DND-41 (cell line): ENCODE measurements around the gene GSN.

Experiments used
- ATAC-seq: fragments of 200-7000 bp; cut with Tn5 transposase; 3 replicates; pipeline ENCODE4 v1.9.1; 2021; ENCODE audit warnings: low read depth; ENCODE audit not compliant: insufficient read depth
- DNase-seq: peaks from one replicate; pipeline ENCODE4 v3.0.0-alpha.2; 2020
- H2AFZ ChIP-seq: 2 replicates; pipeline ENCODE4 v1.6.0; 2012; ENCODE audit warnings: low read depth, low read length
- H3K27ac ChIP-seq: 2 replicates; pipeline ENCODE4 v1.5.1; 2012; ENCODE audit warnings: low read length, inconsistent platforms
- H3K27me3 ChIP-seq: fragments of 200-600 bp; sonication (generic); 2 replicates; pipeline ENCODE4 v1.6.0; 2012; ENCODE audit warnings: low read length, mild to moderate bottlenecking, inconsistent platforms; ENCODE audit not compliant: insufficient read depth, poor library complexity
- H3K36me3 ChIP-seq: 2 replicates; pipeline ENCODE4 v1.5.1; 2012; ENCODE audit warnings: low read length, inconsistent platforms; ENCODE audit not compliant: insufficient read depth
- H3K4me1 ChIP-seq: 2 replicates; pipeline ENCODE4 v1.5.1; 2012; ENCODE audit warnings: mild to moderate bottlenecking, low read length; ENCODE audit not compliant: insufficient read depth
- H3K4me2 ChIP-seq: 2 replicates; pipeline ENCODE4 v1.6.0; 2012; ENCODE audit warnings: mild to moderate bottlenecking, moderate library complexity, low read length, inconsistent platforms; ENCODE audit not compliant: insufficient read depth
- H3K4me3 ChIP-seq, 2 experiments: fragments of 200-600 bp in 1 of 2; shearing (Covaris generic) in 1 of 2; 2 replicates each; pipeline ENCODE4 v1.5.1; 2012 to 2016; ENCODE audit warnings: inconsistent platforms in 2 of 2, low read length in 2 of 2, mild to moderate bottlenecking in 2 of 2, low read depth in 1 of 2, moderate library complexity in 1 of 2
- H3K79me2 ChIP-seq: 2 replicates; pipeline ENCODE4 v1.6.0; 2012; ENCODE audit warnings: low read length, inconsistent platforms; ENCODE audit not compliant: insufficient read depth
- H3K9ac ChIP-seq: 2 replicates; pipeline ENCODE4 v1.6.0; 2012; ENCODE audit warnings: low read depth, mild to moderate bottlenecking, inconsistent platforms, low read length, moderate library complexity
- H3K9me3 ChIP-seq: 2 replicates; pipeline ENCODE4 v1.5.1; 2012; ENCODE audit warnings: low read length, moderate library complexity, mild to moderate bottlenecking, inconsistent platforms; ENCODE audit not compliant: insufficient read depth, severe bottlenecking
- H4K20me1 ChIP-seq: 2 replicates; pipeline ENCODE4 v1.6.0; 2012; ENCODE audit warnings: low read length; ENCODE audit not compliant: insufficient read depth
- EZH2 ChIP-seq: IDR thresholded peaks from 3 replicates; pipeline ENCODE4 v1.6.1; 2012; ENCODE audit warnings: borderline replicate concordance, low read depth, mild to moderate bottlenecking, moderate library complexity, low read length, inconsistent platforms; ENCODE audit not compliant: severe bottlenecking
- TF ChIP-seq, protein P1 (sequence below): IDR thresholded peaks from 2 replicates; pipeline ENCODE4 v1.5.1; 2012; ENCODE audit warnings: borderline replicate concordance, low read length, moderate library complexity, mild to moderate bottlenecking; ENCODE audit not compliant: poor library complexity, severe bottlenecking; ENCODE audit errors: extremely low read depth

Gene GSN

DNA sequence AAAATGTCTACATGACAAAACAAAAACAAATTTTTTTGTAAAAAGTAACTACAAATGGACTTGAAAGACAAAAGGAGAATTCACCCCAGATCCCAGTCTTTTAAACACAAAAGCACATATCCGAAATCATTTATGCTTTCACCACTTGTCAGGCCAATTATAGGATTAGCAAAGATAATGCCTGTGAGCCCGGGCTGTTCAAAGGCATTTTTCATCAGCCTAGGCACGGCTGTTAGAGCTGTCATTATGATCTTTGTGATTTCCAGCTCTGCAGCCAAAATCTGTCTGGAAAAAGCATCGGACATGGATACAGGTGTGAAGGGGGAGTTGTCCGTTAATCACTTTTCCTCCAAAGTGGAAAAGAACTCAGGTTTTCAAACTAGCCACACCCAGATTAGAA lies 42.7 kb upstream of the GSN start:
- no peak overlapping the region for H3K4me2 ChIP-seq
- H3K27me3 ChIP-seq = no peaks in the 10 kb centered on the region
- no peaks in the 10 kb centered on the region for H3K4me1 ChIP-seq
- ATAC-seq (no peak), DNase-seq (no peak)
- no peak for TF ChIP-seq EZH2
- TF ChIP-seq, protein P1, sequence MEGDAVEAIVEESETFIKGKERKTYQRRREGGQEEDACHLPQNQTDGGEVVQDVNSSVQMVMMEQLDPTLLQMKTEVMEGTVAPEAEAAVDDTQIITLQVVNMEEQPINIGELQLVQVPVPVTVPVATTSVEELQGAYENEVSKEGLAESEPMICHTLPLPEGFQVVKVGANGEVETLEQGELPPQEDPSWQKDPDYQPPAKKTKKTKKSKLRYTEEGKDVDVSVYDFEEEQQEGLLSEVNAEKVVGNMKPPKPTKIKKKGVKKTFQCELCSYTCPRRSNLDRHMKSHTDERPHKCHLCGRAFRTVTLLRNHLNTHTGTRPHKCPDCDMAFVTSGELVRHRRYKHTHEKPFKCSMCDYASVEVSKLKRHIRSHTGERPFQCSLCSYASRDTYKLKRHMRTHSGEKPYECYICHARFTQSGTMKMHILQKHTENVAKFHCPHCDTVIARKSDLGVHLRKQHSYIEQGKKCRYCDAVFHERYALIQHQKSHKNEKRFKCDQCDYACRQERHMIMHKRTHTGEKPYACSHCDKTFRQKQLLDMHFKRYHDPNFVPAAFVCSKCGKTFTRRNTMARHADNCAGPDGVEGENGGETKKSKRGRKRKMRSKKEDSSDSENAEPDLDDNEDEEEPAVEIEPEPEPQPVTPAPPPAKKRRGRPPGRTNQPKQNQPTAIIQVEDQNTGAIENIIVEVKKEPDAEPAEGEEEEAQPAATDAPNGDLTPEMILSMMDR = no peak
- no peaks in the 10 kb centered on the region for H3K9me3 ChIP-seq
- no peak overlapping the region for H3K4me3 ChIP-seq
- H3K9ac ChIP-seq = no peak overlapping the region
- H3K36me3 ChIP-seq = no peaks in the 10 kb centered on the region
- no peaks in the 10 kb centered on the region for H3K79me2 ChIP-seq
- no peak overlapping the region for H3K27ac ChIP-seq
- no peak overlapping the region for H2AFZ ChIP-seq
- no peaks in the 10 kb centered on the region for H4K20me1 ChIP-seq

DNA sequence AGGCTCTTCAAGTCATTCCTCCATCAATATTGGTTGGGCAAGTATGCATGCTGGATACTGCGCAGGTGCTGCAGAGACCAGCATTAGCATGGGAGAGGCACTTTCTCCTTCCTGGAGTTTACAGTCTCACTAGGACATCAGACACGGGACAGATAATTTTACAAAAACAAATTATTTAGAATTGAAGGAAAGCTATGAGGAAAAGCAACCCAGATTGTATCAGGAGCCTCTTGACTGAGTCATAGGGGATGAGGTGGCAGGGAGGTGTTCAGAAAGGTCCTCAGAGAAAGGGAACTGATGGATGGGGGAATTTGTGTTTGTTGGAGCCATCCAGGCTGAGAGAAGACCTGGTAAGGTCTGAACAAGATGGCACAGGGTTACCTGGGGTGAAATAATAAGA lies 41.8 kb upstream of the GSN start:
- no peak overlapping the region for H3K27ac ChIP-seq
- H3K36me3 ChIP-seq = no peaks in the 10 kb centered on the region
- DNase-seq = no peak
- H4K20me1 ChIP-seq = no peaks in the 10 kb centered on the region
- H3K4me2 ChIP-seq = no peak overlapping the region
- no peaks in the 10 kb centered on the region for H3K4me1 ChIP-seq
- H2AFZ ChIP-seq = no peak overlapping the region
- H3K79me2 ChIP-seq = no peaks in the 10 kb centered on the region
- TF ChIP-seq, protein P1 = no peak
- no peak for TF ChIP-seq EZH2
- no peak overlapping the region for H3K9ac ChIP-seq
- no peaks in the 10 kb centered on the region for H3K27me3 ChIP-seq
- H3K9me3 ChIP-seq = no peaks in the 10 kb centered on the region
- ATAC-seq = no peak
- no peak overlapping the region for H3K4me3 ChIP-seq

DNA sequence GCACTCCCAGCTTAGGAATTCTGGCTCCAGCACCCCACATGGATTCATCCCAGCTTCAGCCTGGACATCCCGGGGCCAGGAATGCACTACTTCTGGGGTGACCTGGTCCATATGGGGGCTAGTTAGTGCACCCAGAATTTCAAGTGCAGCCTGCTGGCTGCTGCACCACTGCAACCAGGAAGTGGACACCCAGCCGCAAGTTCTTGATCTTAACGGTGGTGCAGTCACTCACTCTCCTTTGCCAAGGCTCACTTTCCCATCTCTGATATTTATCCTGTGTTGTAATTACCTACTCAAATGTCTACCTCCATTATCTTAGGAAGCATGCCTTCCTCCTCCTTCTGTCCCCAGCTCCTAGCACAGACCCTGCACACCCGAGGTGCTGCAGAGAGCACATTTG lies 40.1 kb upstream of the GSN start:
- no peak overlapping the region for H3K9ac ChIP-seq
- H3K36me3 ChIP-seq = no peaks in the 10 kb centered on the region
- no peaks in the 10 kb centered on the region for H3K27me3 ChIP-seq
- TF ChIP-seq, protein P1 = no peak
- TF ChIP-seq EZH2 = no peak
- no peaks in the 10 kb centered on the region for H3K4me1 ChIP-seq
- no peaks in the 10 kb centered on the region for H3K79me2 ChIP-seq
- H3K9me3 ChIP-seq = no peaks in the 10 kb centered on the region
- H3K4me3 ChIP-seq = no peak overlapping the region
- H3K27ac ChIP-seq = no peak overlapping the region
- ATAC-seq (no peak), DNase-seq (no peak)
- no peaks in the 10 kb centered on the region for H4K20me1 ChIP-seq
- no peak overlapping the region for H3K4me2 ChIP-seq
- no peak overlapping the region for H2AFZ ChIP-seq

DNA sequence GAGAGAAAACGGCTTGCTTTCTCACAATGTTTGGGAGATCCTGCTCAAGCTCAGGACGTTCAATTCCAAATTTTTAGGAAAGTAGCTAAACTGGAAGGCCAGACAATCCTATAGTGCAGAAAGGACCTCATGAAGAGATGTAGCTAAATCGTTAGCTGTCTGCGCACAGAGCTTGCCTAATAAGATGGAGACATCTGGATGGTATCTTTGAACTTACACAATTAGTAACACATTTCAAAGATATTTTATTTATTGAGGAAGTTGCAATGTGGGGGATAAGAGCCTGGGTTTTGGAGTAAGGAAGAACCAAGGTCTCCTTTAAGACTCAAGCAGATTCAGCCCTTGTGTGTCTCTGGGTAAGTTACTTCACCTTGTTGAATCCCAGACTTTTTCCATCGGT lies 37.7 kb upstream of the GSN start:
- Histone ChIP-seq H3K27me3 (no peaks in the 10 kb centered on the region), H3K4me3 (no peak overlapping the region), H3K79me2 (no peaks in the 10 kb centered on the region), H3K27ac (no peak overlapping the region), H3K9ac (no peak overlapping the region), H4K20me1 (no peaks in the 10 kb centered on the region), H3K9me3 (no peaks in the 10 kb centered on the region), H3K4me2 (no peak overlapping the region), H3K36me3 (no peaks in the 10 kb centered on the region), H3K4me1 (no peaks in the 10 kb centered on the region), H2AFZ (no peak overlapping the region)
- DNase-seq = no peak
- TF ChIP-seq EZH2 = no peak
- TF ChIP-seq, protein P1 = no peak
- no peak for ATAC-seq
